H1 (cell line): ENCODE results near the gene STAT4. TPM values are rescaled to one million over a fixed set of nuclear protein-coding genes. Genes with fewer than 3 reads are reported as not detected.

Source experiments
- CTCF ChIA-PET: fragments of 300-600 bp; sonication (Branson Sonifier 250); formaldehyde crosslinking; loops from one replicate; lab custom pipeline; 2021; ENCODE audit not compliant: partially characterized antibody; lab: Charles Lee
- POLR2A ChIA-PET: fragments of 300-600 bp; sonication (Branson Sonifier 250); formaldehyde crosslinking; loops from one replicate; lab custom pipeline; 2021; ENCODE audit warnings: inconsistent platforms; ENCODE audit not compliant: partially characterized antibody; lab: Charles Lee
- DNase-seq, 2 experiments: peaks; one replicate each; pipeline versions ENCODE4 v3.0.0 to v3.0.0-alpha.2; 2010 to 2022; ENCODE audit warnings: low spot score in 2 of 2, low read depth in 1 of 2, mixed read lengths in 1 of 2
- FAIRE-seq: peaks from 2 replicates; lab custom pipeline; 2011; peaks lifted over from hg19 to GRCh38; lab: Jason Lieb, UNC
- H2AFZ ChIP-seq: 2 replicates; pipeline ENCODE4 v1.8.1; 2012; ENCODE audit warnings: low read length, inconsistent platforms
- H2AK5ac ChIP-seq: 2 replicates; pipeline ENCODE4 v1.6.1; 2013; ENCODE audit warnings: low read depth, low read length
- H2BK120ac ChIP-seq: replicated peaks from 2 replicates; pipeline ENCODE3; 2013; ENCODE audit warnings: low read depth, low read length, inconsistent platforms
- H2BK12ac ChIP-seq: 2 replicates; pipeline ENCODE4 v1.6.1; 2013; ENCODE audit warnings: low read depth, low read length
- H2BK15ac ChIP-seq: 2 replicates; pipeline ENCODE4 v1.6.1; 2013; ENCODE audit warnings: low read length
- H2BK20ac ChIP-seq: 2 replicates; pipeline ENCODE4 v1.6.1; 2013; ENCODE audit warnings: low read length
- H2BK5ac ChIP-seq: 2 replicates; pipeline ENCODE4 v1.6.1; 2013; ENCODE audit warnings: low read depth, low read length
- H3K14ac ChIP-seq: 2 replicates; pipeline ENCODE4 v1.6.1; 2013; ENCODE audit warnings: inconsistent platforms; ENCODE audit not compliant: insufficient read length
- H3K18ac ChIP-seq: 2 replicates; pipeline ENCODE4 v1.6.1; 2013; ENCODE audit warnings: low read length; ENCODE audit errors: extremely low read depth
- H3K23ac ChIP-seq: 2 replicates; pipeline ENCODE4 v1.6.1; 2013; ENCODE audit warnings: inconsistent platforms; ENCODE audit not compliant: insufficient read length
- H3K23me2 ChIP-seq: 2 replicates; pipeline ENCODE4 v1.6.1; 2013; ENCODE audit warnings: low read depth, low read length
- H3K27ac ChIP-seq: 2 replicates; pipeline ENCODE4 v1.6.1; 2011; ENCODE audit warnings: low read depth, low read length, inconsistent platforms
- H3K27me3 ChIP-seq, 4 experiments: replicated peaks in 1 of 4; 1 replicate in 1 of 4; 2 replicates in 3 of 4; pipeline versions ENCODE4 v1.6.1 to v1.8.1; 2011 to 2013; ENCODE audit warnings: low read length in 3 of 4, mild to moderate bottlenecking in 3 of 4, inconsistent platforms in 2 of 4, mixed read lengths in 2 of 4, moderate library complexity in 1 of 4; ENCODE audit not compliant: control insufficient read depth in 3 of 4, insufficient read depth in 3 of 4; ENCODE audit errors: extremely low read depth in 1 of 4
- H3K36me3 ChIP-seq, 4 experiments: 2 replicates each; pipeline versions ENCODE4 v1.6.1 to v1.8.1; 2011 to 2013; ENCODE audit warnings: mild to moderate bottlenecking in 4 of 4, low read length in 3 of 4, moderate library complexity in 2 of 4, control low read depth in 1 of 4, inconsistent platforms in 1 of 4; ENCODE audit not compliant: insufficient read depth in 4 of 4, control insufficient read depth in 2 of 4
- H3K4ac ChIP-seq: replicated peaks from 2 replicates; pipeline ENCODE3; 2013; ENCODE audit warnings: low read length, low read depth, mixed read lengths, inconsistent platforms; ENCODE audit not compliant: insufficient read length
- H3K4me1 ChIP-seq, 4 experiments: replicated peaks in 1 of 4; 1 replicate in 1 of 4; 2 replicates in 3 of 4; pipeline versions ENCODE4 v1.6.1 to v1.8.1; 2011 to 2013; ENCODE audit warnings: low read length in 3 of 4, inconsistent platforms in 2 of 4, mixed read lengths in 1 of 4; ENCODE audit not compliant: insufficient read depth in 4 of 4, control insufficient read depth in 3 of 4
- H3K4me2 ChIP-seq, 2 experiments: 2 replicates each; pipeline versions ENCODE4 v1.6.1 to v1.8.1; 2011 to 2013; ENCODE audit warnings: low read depth in 2 of 2, low read length in 2 of 2, control low read depth in 1 of 2, inconsistent platforms in 1 of 2, mild to moderate bottlenecking in 1 of 2; ENCODE audit not compliant: insufficient read depth in 1 of 2
- H3K4me3 ChIP-seq, 4 experiments: fragments of 200-600, 300-600 bp in 1 of 4; sonication (generic), shearing (Covaris generic), sonication (Bioruptor Twin) in 1 of 4; 2 replicates each; pipeline versions ENCODE4 v1.5.1 to v1.8.1; 2011 to 2016; ENCODE audit warnings: low read length in 4 of 4, low read depth in 3 of 4, control low read depth in 2 of 4, inconsistent platforms in 2 of 4, mild to moderate bottlenecking in 2 of 4, mixed read lengths in 1 of 4, moderate library complexity in 1 of 4; ENCODE audit not compliant: insufficient read depth in 2 of 4; ENCODE audit errors: extremely low read depth in 1 of 4
- H3K56ac ChIP-seq: replicated peaks from 2 replicates; pipeline ENCODE3; 2013; ENCODE audit warnings: low read depth, mild to moderate bottlenecking, mixed read lengths, low read length, inconsistent platforms; ENCODE audit not compliant: insufficient read length
- H3K79me1 ChIP-seq: 2 replicates; pipeline ENCODE4 v1.6.1; 2013; ENCODE audit warnings: low read depth, low read length, control low read depth
- H3K79me2 ChIP-seq, 2 experiments: 2 replicates each; pipeline versions ENCODE4 v1.6.1 to v1.8.1; 2012 to 2013; ENCODE audit warnings: low read length in 2 of 2, mild to moderate bottlenecking in 2 of 2, inconsistent platforms in 1 of 2; ENCODE audit not compliant: insufficient read depth in 2 of 2, control insufficient read depth in 1 of 2
- H3K9ac ChIP-seq, 4 experiments: replicated peaks in 1 of 4; 1 replicate in 1 of 4; 2 replicates in 3 of 4; pipeline versions ENCODE4 v1.6.1 to v1.8.1; 2011 to 2013; ENCODE audit warnings: low read depth in 3 of 4, low read length in 3 of 4, control low read depth in 2 of 4, mild to moderate bottlenecking in 2 of 4, moderate library complexity in 2 of 4, inconsistent platforms in 1 of 4; ENCODE audit errors: extremely low read depth in 1 of 4
- H3K9me3 ChIP-seq, 2 experiments: 2 replicates each; pipeline versions ENCODE4 v1.6.1 to v1.8.1; 2012 to 2013; ENCODE audit warnings: mild to moderate bottlenecking in 2 of 2, moderate library complexity in 2 of 2, control low read depth in 1 of 2, inconsistent platforms in 1 of 2, low read depth in 1 of 2, low read length in 1 of 2, mixed read lengths in 1 of 2; ENCODE audit not compliant: insufficient read depth in 2 of 2
- H4K20me1 ChIP-seq, 2 experiments: replicated peaks in 1 of 2; 2 replicates each; pipeline versions ENCODE3 to v1.8.1; 2011 to 2013; ENCODE audit warnings: inconsistent platforms in 2 of 2, low read length in 2 of 2, mild to moderate bottlenecking in 1 of 2; ENCODE audit not compliant: insufficient read depth in 2 of 2, control insufficient read depth in 1 of 2
- H4K5ac ChIP-seq: 2 replicates; pipeline ENCODE4 v1.6.1; 2013; ENCODE audit warnings: low read length, low read depth, mixed read lengths, inconsistent platforms; ENCODE audit not compliant: insufficient read length
- H4K8ac ChIP-seq: 2 replicates; pipeline ENCODE4 v1.8.0; 2013; ENCODE audit warnings: mild to moderate bottlenecking, moderate library complexity, low read length, inconsistent platforms; ENCODE audit not compliant: insufficient read depth; ENCODE audit errors: extremely low read depth
- H4K91ac ChIP-seq: replicated peaks from 2 replicates; pipeline ENCODE3; 2013; ENCODE audit warnings: low read length, mixed read lengths, inconsistent platforms; ENCODE audit not compliant: insufficient read length
- ATF2 ChIP-seq: IDR thresholded peaks from 2 replicates; pipeline ENCODE4 v1.6.1; 2012; ENCODE audit warnings: low read length, inconsistent platforms
- BRCA1 ChIP-seq: IDR thresholded peaks from 2 replicates; pipeline ENCODE4 v1.6.1; 2012; ENCODE audit warnings: low read depth, low read length, improper control_type of control experiment
- CBX5 ChIP-seq: fragments of 300-800, 300-1000 bp; sonication (generic); IDR thresholded peaks from 2 replicates; pipeline ENCODE4 v1.7.1; 2016; ENCODE audit warnings: antibody characterized with exemption, low read length, low read depth
- CREB1 ChIP-seq: IDR thresholded peaks from 2 replicates; pipeline ENCODE4 v1.6.1; 2012; ENCODE audit warnings: inconsistent platforms
- GABPA ChIP-seq: IDR thresholded peaks from 2 replicates; pipeline ENCODE4 v1.6.1; 2011; ENCODE audit warnings: mild to moderate bottlenecking, low read length, moderate library complexity, borderline replicate concordance; ENCODE audit not compliant: insufficient read depth
- KDM4A ChIP-seq: IDR thresholded peaks from one replicate; pipeline ENCODE4 v1.7.1; 2012; ENCODE audit warnings: low read depth, mild to moderate bottlenecking, moderate library complexity, low read length, inconsistent platforms; ENCODE audit not compliant: severe bottlenecking
- KDM5A ChIP-seq: fragments of 200-600 bp; IDR thresholded peaks from 2 replicates; pipeline ENCODE4 v1.7.1; 2012; ENCODE audit warnings: mild to moderate bottlenecking, low read length, inconsistent platforms, mixed read lengths
- RAD21 ChIP-seq, 2 experiments: IDR thresholded peaks in 1 of 2; conservative IDR thresholded peaks in 1 of 2; 2 replicates each; pipeline ENCODE4 v1.6.1; 2011; ENCODE audit warnings: low read depth in 2 of 2, low read length in 2 of 2, improper control_type of control experiment in 1 of 2, inconsistent platforms in 1 of 2, mild to moderate bottlenecking in 1 of 2, moderate library complexity in 1 of 2
- SIN3A ChIP-seq, 2 experiments: IDR thresholded peaks in 1 of 2; conservative IDR thresholded peaks in 1 of 2; 2 replicates each; pipeline ENCODE4 v1.6.1; 2011 to 2012; ENCODE audit warnings: low read length in 2 of 2, improper control_type of control experiment in 1 of 2, low read depth in 1 of 2, mild to moderate bottlenecking in 1 of 2
- SP1 ChIP-seq: IDR thresholded peaks from 2 replicates; pipeline ENCODE4 v1.6.1; 2011; ENCODE audit warnings: low read depth, low read length
- SP4 ChIP-seq: IDR thresholded peaks from 2 replicates; pipeline ENCODE4 v1.6.1; 2012; ENCODE audit warnings: low read length, inconsistent platforms
- WGBS, 2 experiments: shearing (Covaris generic) in 1 of 2; methylation state at CpG; one replicate each; pipeline versions ENCODE4 v1.1.6 to v1.1.7; 2013 to 2015; ENCODE audit warnings: low lambda C conversion rate in 2 of 2, mixed read lengths in 2 of 2, inconsistent platforms in 1 of 2, low coverage in 1 of 2, missing lambda C conversion rate in 1 of 2; ENCODE audit not compliant: insufficient replicate concordance in 2 of 2, insufficient coverage in 1 of 2, insufficient read length in 1 of 2; ENCODE audit errors: extremely low coverage in 1 of 2, missing lambda C conversion rate in 1 of 2; 5-methylcytosine and 5-hydroxymethylcytosine counted together
- polyA plus RNA-seq, 7 experiments: library from polyadenylated mRNA; depleted of rRNA in 3 of 7; stranded (reverse) in 5 of 7; unstranded in 2 of 7; fragments of >200 nt in 5 of 7; fragments of 200-250 nt in 2 of 7; gene quantifications; 1 replicate in 5 of 7; 2 replicates in 1 of 7; 4 replicates in 1 of 7; pipeline versions ENCODE4 v1.2.1 to v1.2.3, GENCODE V29; 2011 to 2013; ENCODE audit warnings: missing spikeins in 2 of 7, mixed read lengths in 2 of 7
- total RNA-seq: library from RNA; stranded (reverse); fragmentation: NEBNext Ultra II Directional; extraction: Animal tissue kit (Norgen Biotek cat#: 25700); gene quantifications from 2 replicates; pipeline ENCODE4 v1.2.1, GENCODE V29; 2021
- TF ChIP-seq, protein P1 (sequence below): IDR thresholded peaks from 2 replicates; pipeline ENCODE4 v1.6.1; 2011; ENCODE audit warnings: low read depth, mild to moderate bottlenecking, low read length; ENCODE audit not compliant: insufficient read depth

The STAT4 gene
- total and polyA plus RNA-seq, 2 of the 8 experiments (the other 6 are each of a cell fraction or from before 2014, with no cell fraction given), result 0.36 to 0.63 TPM

DNA sequence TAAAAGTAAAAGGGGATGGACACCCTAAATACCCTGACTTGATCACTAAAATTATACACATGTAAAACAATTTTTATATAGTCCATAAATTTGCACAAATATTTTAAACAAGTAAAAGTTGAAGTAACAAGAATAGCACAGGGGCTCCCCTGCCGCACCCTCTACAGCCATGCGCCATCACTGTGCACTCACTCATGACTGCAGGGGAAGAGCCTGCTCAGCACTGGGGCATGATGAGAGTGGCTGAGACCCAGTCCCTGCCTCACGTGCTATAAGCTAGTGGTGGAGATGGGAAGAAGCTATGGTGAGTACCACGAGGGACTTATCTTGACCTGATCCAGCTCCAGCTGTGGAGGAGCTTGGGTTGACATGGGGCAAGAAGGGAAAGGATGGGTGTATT is 47.5 kb upstream of the STAT4 start:
- Histone ChIP-seq H4K5ac (no peak overlapping the region), H4K8ac (no peak overlapping the region), H2BK5ac (no peak overlapping the region), H3K4me3 (no peak overlapping the region), H2BK15ac (no peak overlapping the region), H3K4ac (no peak overlapping the region), H3K9ac (no peak overlapping the region), H3K18ac (no peak overlapping the region), H3K56ac (no peak overlapping the region), H3K79me2 (no peaks in the 10 kb centered on the region), H3K23me2 (no peaks in the 10 kb centered on the region; the same call in 1 of the 2 replicates), H2BK12ac (no peak overlapping the region), H3K79me1 (no peaks in the 10 kb centered on the region), H2AFZ (no peak overlapping the region), H3K23ac (no peak overlapping the region), H3K9me3 (no peaks in the 10 kb centered on the region), H2AK5ac (no peak overlapping the region), H3K36me3 (no peaks in the 10 kb centered on the region), H2BK20ac (no peak overlapping the region), H4K91ac (no peak overlapping the region), H2BK120ac (no peak overlapping the region), H3K27me3 (no peaks in the 10 kb centered on the region), H3K4me1 (no peaks in the 10 kb centered on the region), H3K14ac (no peak overlapping the region), H4K20me1 (no peaks in the 10 kb centered on the region), H3K4me2 (no peak overlapping the region), H3K27ac (no peak overlapping the region)
- CTCF ChIA-PET, result interaction anchor here (0.7 to 1.8 kb wide), 3 partner anchors 8 to 43 kb away, joined by 3 to 5 read pairs (median 3); no protein-coding TSS in a partner anchor
- WGBS, 2 experiments, result 84% methylated on average over 4 of the region's 4 CpGs; no CpG with 5 or more reads in 1 of the 2 experiments
- DNase-seq (no peak), FAIRE-seq (no peak)
- POLR2A ChIA-PET, result no interaction called here
- TF ChIP-seq BRCA1 (no peak), RAD21 (IDR thresholded peaks at IDR 0.05 in 1 of 2, conservative IDR thresholded peaks at IDR 0.05 in 1 of 2; ENCODE audit: low read depth in 2 of 2, low read length in 2 of 2) (no peak), KDM4A (no peak), SIN3A (conservative IDR thresholded peaks at IDR 0.05 in 1 of 2, IDR thresholded peaks at IDR 0.05 in 1 of 2; ENCODE audit: low read depth in 1 of 2, low read length in 2 of 2) (no peak), SP4 (no peak), GABPA (no peak), ATF2 (no peak), CBX5 (no peak), KDM5A (no peak), CREB1 (no peak), SP1 (no peak)
- TF ChIP-seq, protein P1, sequence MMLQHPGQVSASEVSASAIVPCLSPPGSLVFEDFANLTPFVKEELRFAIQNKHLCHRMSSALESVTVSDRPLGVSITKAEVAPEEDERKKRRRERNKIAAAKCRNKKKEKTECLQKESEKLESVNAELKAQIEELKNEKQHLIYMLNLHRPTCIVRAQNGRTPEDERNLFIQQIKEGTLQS, result no peak
